Activated CD8-positive, alpha-beta T cell treated with anti-CD3 and anti-CD28 coated beads, Interleukin-2, amount 10 ng/mL, durations not matched to agents 7 days and 5 days (primary cell): Measurements from ENCODE around the gene STIM1. TPM values are rescaled to one million over a fixed set of nuclear protein-coding genes. Genes with fewer than 3 reads are reported as not detected.

Experiments used
- ATAC-seq: fragments of 150-1000 bp; cut with Tn5 transposase; one replicate; pipeline ENCODE4 v1.10.0; 2021; ENCODE audit warnings: moderate library complexity
- CTCF ChIA-PET: fragments of 350-600 bp; sonication (Branson Sonifier 250); formaldehyde crosslinking; loops from one replicate; lab custom pipeline; 2021; ENCODE audit warnings: antibody characterized with exemption; lab: Charles Lee
- POLR2A ChIA-PET: fragments of 350-600 bp; sonication (Branson Sonifier 250); formaldehyde crosslinking; loops from one replicate; lab custom pipeline; 2021; ENCODE audit warnings: antibody characterized with exemption; lab: Charles Lee
- DNase-seq: peaks from one replicate; pipeline ENCODE4 v3.0.0-alpha.2; 2020
- H3K27ac Mint-ChIP-seq: one replicate; pipeline ENCODE4 v1.8.0; 2021; ENCODE audit warnings: mild to moderate bottlenecking, mixed read lengths
- H3K27me3 Mint-ChIP-seq: one replicate; pipeline ENCODE4 v1.8.0; 2021; ENCODE audit warnings: low read depth, mixed read lengths
- H3K36me3 Mint-ChIP-seq: one replicate; pipeline ENCODE4 v1.8.0; 2021; ENCODE audit warnings: low read depth, mixed read lengths
- H3K4me1 Mint-ChIP-seq: one replicate; pipeline ENCODE4 v1.8.0; 2021; ENCODE audit warnings: low read depth, mixed read lengths
- H3K4me3 Mint-ChIP-seq: one replicate; pipeline ENCODE4 v1.8.0; 2021; ENCODE audit warnings: mild to moderate bottlenecking, mixed read lengths
- H3K9me3 Mint-ChIP-seq: one replicate; pipeline ENCODE4 v1.8.0; 2022; ENCODE audit warnings: mixed read lengths; ENCODE audit not compliant: insufficient read depth
- total RNA-seq, 2 experiments: library from RNA; stranded (reverse); gene quantifications; one replicate each; pipeline ENCODE4 v1.2.3, GENCODE V29; 2021

Gene STIM1
- total RNA-seq, 2 experiments from 2014 or later, result 97.3 to 104 TPM

- POLR2A ChIA-PET, result no interaction called here
- no peak overlapping the region for H3K4me3 Mint-ChIP-seq
- DNase-seq (no peak), ATAC-seq (no peak)
- peaks cover 26% of the 10 kb centered on the region for H3K4me1 Mint-ChIP-seq
- H3K9me3 Mint-ChIP-seq, result peaks cover 1% of the 10 kb centered on the region
- H3K27ac Mint-ChIP-seq, result no peak overlapping the region
- peaks cover 56% of the 10 kb centered on the region for H3K36me3 Mint-ChIP-seq
- no peaks in the 10 kb centered on the region for H3K27me3 Mint-ChIP-seq
- CTCF ChIA-PET, result no interaction called here
These were observed 163.2 kb downstream of the STIM1 start for GRCh38 chr11:4018641-4019040.

GRCh38 chr11:4019891-4020290, 164.4 kb downstream of the STIM1 start:
- peaks cover 60% of the 10 kb centered on the region for H3K36me3 Mint-ChIP-seq
- H3K4me3 Mint-ChIP-seq, result no peak overlapping the region
- CTCF ChIA-PET, result no interaction called here
- peaks cover 3% of the 10 kb centered on the region for H3K9me3 Mint-ChIP-seq
- DNase-seq, result no peak
- H3K27ac Mint-ChIP-seq, result no peak overlapping the region
- POLR2A ChIA-PET, result no interaction called here
- no peak for ATAC-seq
- no peaks in the 10 kb centered on the region for H3K27me3 Mint-ChIP-seq
- peaks cover 20% of the 10 kb centered on the region for H3K4me1 Mint-ChIP-seq

- ATAC-seq (no peak), DNase-seq (no peak)
- Mint-ChIP-seq H3K27me3 (no peaks in the 10 kb centered on the region), H3K9me3 (peaks cover 10% of the 10 kb centered on the region), H3K27ac (no peak overlapping the region), H3K4me3 (no peak overlapping the region), H3K36me3 (peaks cover 69% of the 10 kb centered on the region), H3K4me1 (peaks cover 12% of the 10 kb centered on the region)
- CTCF ChIA-PET, result interaction anchor here (1.1 to 3.3 kb wide), 3 partner anchors 20 to 168 kb away, joined by 4 to 13 read pairs (median 4); partner anchors contain the start of gene STIM1
- POLR2A ChIA-PET, result no interaction called here
These were observed 167.2 kb downstream of the STIM1 start for GRCh38 chr11:4022669-4023068.

GRCh38 chr11:4025248-4025966, 169.9 kb downstream of the STIM1 start:
- H3K36me3 Mint-ChIP-seq, result peaks cover 75% of the 10 kb centered on the region
- no peak for DNase-seq
- peaks cover under 1% of the 10 kb centered on the region for H3K4me1 Mint-ChIP-seq
- peaks cover 10% of the 10 kb centered on the region for H3K9me3 Mint-ChIP-seq
- peak overlapping the region; percentile 3 for H3K27ac Mint-ChIP-seq
- H3K27me3 Mint-ChIP-seq, result no peaks in the 10 kb centered on the region
- no peak overlapping the region for H3K4me3 Mint-ChIP-seq
- ChIA-PET CTCF (interaction anchor here (0.7 to 3.3 kb wide), 6 partner anchors 8 to 171 kb away, joined by 3 to 13 read pairs (median 4); partner anchors contain the start of gene STIM1), POLR2A (no interaction called here)
- ATAC-seq, result no peak

GRCh38 chr11:4025967-4026324, 170.5 kb downstream of the STIM1 start:
- H3K4me1 Mint-ChIP-seq, result no peaks in the 10 kb centered on the region
- no peaks in the 10 kb centered on the region for H3K27me3 Mint-ChIP-seq
- peaks cover 69% of the 10 kb centered on the region for H3K36me3 Mint-ChIP-seq
- H3K4me3 Mint-ChIP-seq, result no peak overlapping the region
- H3K27ac Mint-ChIP-seq, result no peak overlapping the region
- DNase-seq (no peak), ATAC-seq (no peak)
- CTCF ChIA-PET, result interaction anchor here (1.1 to 2.1 kb wide), 3 partner anchors 9 to 171 kb away, joined by 3 to 7 read pairs (median 4); partner anchors contain the start of gene STIM1
- H3K9me3 Mint-ChIP-seq, result peaks cover 10% of the 10 kb centered on the region
- POLR2A ChIA-PET, result no interaction called here

- Mint-ChIP-seq H3K9me3 (peaks cover 10% of the 10 kb centered on the region), H3K4me3 (no peak overlapping the region), H3K27ac (no peak overlapping the region), H3K4me1 (no peaks in the 10 kb centered on the region), H3K36me3 (peaks cover 69% of the 10 kb centered on the region), H3K27me3 (no peaks in the 10 kb centered on the region)
- CTCF ChIA-PET, result interaction anchor here (1.1 to 2.1 kb wide), 3 partner anchors 9 to 172 kb away, joined by 3 to 7 read pairs (median 4); partner anchors contain the start of gene STIM1
- no peak for DNase-seq
- POLR2A ChIA-PET, result no interaction called here
- ATAC-seq, result no peak
These were observed 170.9 kb downstream of the STIM1 start for GRCh38 chr11:4026389-4026788.

- Mint-ChIP-seq H3K27ac (no peak overlapping the region), H3K27me3 (no peaks in the 10 kb centered on the region), H3K36me3 (peaks cover 73% of the 10 kb centered on the region), H3K4me1 (no peaks in the 10 kb centered on the region), H3K9me3 (peaks cover 10% of the 10 kb centered on the region), H3K4me3 (no peak overlapping the region)
- DNase-seq (no peak), ATAC-seq (no peak)
- POLR2A ChIA-PET, result no interaction called here
- CTCF ChIA-PET, result no interaction called here
These were observed 172.3 kb downstream of the STIM1 start for GRCh38 chr11:4027746-4028145.

- ATAC-seq (no peak), DNase-seq (no peak)
- Mint-ChIP-seq H3K9me3 (peaks cover 19% of the 10 kb centered on the region), H3K27ac (no peak overlapping the region), H3K36me3 (peaks cover 62% of the 10 kb centered on the region), H3K27me3 (no peaks in the 10 kb centered on the region), H3K4me1 (no peaks in the 10 kb centered on the region), H3K4me3 (no peak overlapping the region)
- ChIA-PET POLR2A (no interaction called here), CTCF (interaction anchor here (0.8 kb wide), 1 partner anchor 43 kb away, joined by 3 read pairs; no protein-coding TSS in a partner anchor)
These were observed 174.7 kb downstream of the STIM1 start for GRCh38 chr11:4030197-4030596.

GRCh38 chr11:4032097-4032496, 176.6 kb downstream of the STIM1 start:
- H3K27ac Mint-ChIP-seq, result no peak overlapping the region
- CTCF ChIA-PET, result no interaction called here
- peaks cover 14% of the 10 kb centered on the region for H3K9me3 Mint-ChIP-seq
- ATAC-seq (no peak), DNase-seq (no peak)
- H3K4me1 Mint-ChIP-seq, result peaks cover 10% of the 10 kb centered on the region
- peaks cover 58% of the 10 kb centered on the region for H3K36me3 Mint-ChIP-seq
- H3K4me3 Mint-ChIP-seq, result no peak overlapping the region
- H3K27me3 Mint-ChIP-seq, result no peaks in the 10 kb centered on the region
- POLR2A ChIA-PET, result interaction anchor here (0.7 kb wide), 1 partner anchor 45 kb away, joined by 3 read pairs; no protein-coding TSS in a partner anchor

GRCh38 chr11:4035985-4036384, 180.5 kb downstream of the STIM1 start:
- ChIA-PET POLR2A (no interaction called here), CTCF (interaction anchor here (1.8 to 2.6 kb wide), 2 partner anchors 37 to 181 kb away, joined by 6 to 10 read pairs; partner anchors contain the start of gene STIM1)
- Mint-ChIP-seq H3K4me3 (no peak overlapping the region), H3K4me1 (peaks cover 16% of the 10 kb centered on the region), H3K36me3 (peaks cover 46% of the 10 kb centered on the region), H3K9me3 (peaks cover 14% of the 10 kb centered on the region), H3K27ac (no peak overlapping the region), H3K27me3 (no peaks in the 10 kb centered on the region)
- no peak for DNase-seq
- ATAC-seq, result no peak

- ATAC-seq (no peak), DNase-seq (no peak)
- POLR2A ChIA-PET, result no interaction called here
- peaks cover 10% of the 10 kb centered on the region for H3K9me3 Mint-ChIP-seq
- CTCF ChIA-PET, result interaction anchor here (1.2 to 1.4 kb wide), 2 partner anchors 34 to 184 kb away, joined by 4 to 8 read pairs; partner anchors contain the start of gene STIM1
- peaks cover 16% of the 10 kb centered on the region for H3K4me1 Mint-ChIP-seq
- no peaks in the 10 kb centered on the region for H3K27me3 Mint-ChIP-seq
- no peak overlapping the region for H3K4me3 Mint-ChIP-seq
- peaks cover 30% of the 10 kb centered on the region for H3K36me3 Mint-ChIP-seq
- no peak overlapping the region for H3K27ac Mint-ChIP-seq
These were observed 183.5 kb downstream of the STIM1 start for GRCh38 chr11:4039011-4039410.

- peaks cover 22% of the 10 kb centered on the region for H3K4me1 Mint-ChIP-seq
- H3K27ac Mint-ChIP-seq, result no peak overlapping the region
- no peaks in the 10 kb centered on the region for H3K9me3 Mint-ChIP-seq
- DNase-seq (no peak), ATAC-seq (no peak)
- POLR2A ChIA-PET, result interaction anchor here (1.2 kb wide), 1 partner anchor 20 kb away, joined by 3 read pairs; no protein-coding TSS in a partner anchor
- H3K27me3 Mint-ChIP-seq, result no peaks in the 10 kb centered on the region
- peaks cover 23% of the 10 kb centered on the region for H3K36me3 Mint-ChIP-seq
- CTCF ChIA-PET, result interaction anchor here (1.1 to 1.9 kb wide), 2 partner anchors 14 to 24 kb away, joined by 5 to 6 read pairs; no protein-coding TSS in a partner anchor
- no peak overlapping the region for H3K4me3 Mint-ChIP-seq
These were observed 185.0 kb downstream of the STIM1 start for GRCh38 chr11:4040461-4040860.
